Stimulated activated CD4-positive, alpha-beta T cell treated with anti-CD3 and anti-CD28 coated beads, Interleukin-15, amount 100 ng/mL, for 24 hours (primary cell): ENCODE results near the gene OSBPL8.
A peak's percentile ranks its signal among the peaks of the same experiment; 100 is the strongest.

Source experiments
- DNase-seq: peaks from one replicate; pipeline ENCODE4 v3.0.0-alpha.2; 2020

The OSBPL8 gene

DNA sequence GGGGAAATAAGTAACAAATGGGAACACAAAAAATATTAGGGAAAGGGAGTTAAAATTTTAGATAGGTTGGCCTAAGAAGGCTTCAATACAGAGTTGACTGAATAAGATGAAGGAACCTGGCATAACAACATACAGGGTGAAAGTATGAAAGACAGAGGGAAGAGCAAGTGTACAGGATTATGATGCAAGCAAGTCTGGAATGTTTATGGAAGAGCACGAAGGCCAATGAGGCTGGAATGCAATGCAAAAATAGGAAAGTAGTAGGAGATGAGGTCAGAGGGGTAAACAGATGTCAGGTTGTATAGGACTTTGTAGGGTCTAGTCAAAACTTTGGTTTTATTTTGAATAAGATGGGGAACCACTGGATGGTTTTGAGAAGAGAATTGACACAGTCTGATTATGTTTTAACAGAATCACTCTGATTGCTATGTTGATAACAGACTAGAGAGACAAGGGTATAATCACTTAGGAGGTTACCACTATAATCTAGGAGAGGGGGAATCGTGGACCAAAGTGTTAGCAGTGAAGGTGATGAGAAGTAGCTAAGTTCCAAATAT is 96.8 kb downstream of the OSBPL8 start:
- no peak for DNase-seq

DNA sequence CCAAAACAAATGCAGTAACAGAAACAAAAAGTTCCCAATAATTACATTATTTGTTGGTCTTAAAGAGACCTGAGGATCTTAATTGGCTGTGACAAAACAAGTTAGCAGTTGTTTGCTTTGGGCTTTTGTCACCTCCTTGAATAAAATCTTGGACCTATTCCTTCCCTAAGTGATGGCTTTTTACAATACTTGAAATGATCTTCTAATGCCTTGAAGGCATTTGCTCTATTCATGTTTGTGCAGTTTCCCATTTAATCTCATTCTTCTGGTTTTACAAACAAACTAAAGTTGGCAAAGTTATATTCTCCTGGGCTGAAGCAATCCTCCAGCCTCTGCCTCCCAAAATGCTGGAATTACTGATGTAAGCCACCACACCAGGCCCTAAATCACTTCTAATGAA is 98.8 kb downstream of the OSBPL8 start:
- no peak for DNase-seq

DNA sequence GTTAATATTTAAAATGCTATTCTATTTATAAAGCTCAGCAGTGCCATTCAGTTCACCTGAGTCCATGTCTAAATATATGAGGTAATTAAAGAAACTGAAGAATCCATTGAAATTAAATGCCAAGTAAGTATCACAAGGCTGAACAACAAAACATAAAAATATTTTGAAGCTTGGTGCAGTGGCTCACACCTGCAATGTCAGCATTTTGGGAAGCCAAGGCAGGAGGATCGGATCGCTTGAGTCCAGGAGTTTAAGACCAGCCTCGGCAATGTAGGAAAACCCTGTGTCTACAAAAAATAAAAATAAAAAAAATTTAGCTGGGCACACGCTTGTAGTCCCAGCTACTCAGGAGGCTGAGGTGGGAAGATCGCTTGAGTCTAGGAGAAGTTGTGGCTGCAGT is 101.8 kb downstream of the OSBPL8 start:
- DNase-seq, result no peak

GRCh38 chr12:76457010-76457409 is 102.6 kb downstream of the OSBPL8 start:
- DNase-seq, result no peak

- DNase-seq, result peak; percentile 27
Measured at GRCh38 chr12:76455582-76456345, 103.8 kb downstream of the OSBPL8 start.

DNA sequence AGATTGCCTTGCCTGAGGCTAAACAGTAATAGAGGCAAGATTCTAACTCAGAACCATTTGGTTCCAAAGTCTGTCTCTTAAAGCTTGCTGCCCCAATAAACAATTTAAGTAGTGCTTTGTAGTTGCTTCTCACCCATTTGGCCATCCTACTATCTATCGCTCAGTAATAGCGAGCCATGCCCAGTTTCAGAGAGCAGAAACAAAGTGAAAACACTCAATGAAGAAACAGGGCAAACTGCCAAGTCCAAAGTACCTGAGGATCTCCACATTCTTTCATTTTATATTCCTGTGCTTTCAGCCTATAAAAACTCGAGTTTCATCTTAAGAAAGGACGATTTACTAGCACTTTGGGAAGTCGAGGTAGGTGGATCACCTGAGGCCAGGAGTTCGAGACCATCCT is 108.0 kb downstream of the OSBPL8 start:
- no peak for DNase-seq

DNA sequence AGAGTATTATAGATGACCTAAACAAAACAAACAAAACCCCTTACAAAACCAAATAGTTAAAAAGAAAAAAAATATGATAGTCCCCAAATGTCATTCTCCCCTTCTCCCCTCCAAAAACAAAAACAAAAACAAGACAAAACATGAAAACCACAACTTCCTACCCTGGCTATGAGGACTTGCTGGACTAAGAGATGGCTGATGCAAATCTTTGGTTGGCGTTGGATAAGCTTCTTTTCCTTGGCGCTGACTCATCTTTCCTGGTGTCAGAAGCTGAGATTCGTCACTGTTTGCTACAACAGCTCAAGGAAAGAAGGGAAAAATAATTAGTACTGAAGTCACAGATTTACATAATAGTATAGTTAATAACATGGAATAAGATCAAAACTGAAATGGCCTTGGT is 108.9 kb downstream of the OSBPL8 start:
- no peak for DNase-seq

DNA sequence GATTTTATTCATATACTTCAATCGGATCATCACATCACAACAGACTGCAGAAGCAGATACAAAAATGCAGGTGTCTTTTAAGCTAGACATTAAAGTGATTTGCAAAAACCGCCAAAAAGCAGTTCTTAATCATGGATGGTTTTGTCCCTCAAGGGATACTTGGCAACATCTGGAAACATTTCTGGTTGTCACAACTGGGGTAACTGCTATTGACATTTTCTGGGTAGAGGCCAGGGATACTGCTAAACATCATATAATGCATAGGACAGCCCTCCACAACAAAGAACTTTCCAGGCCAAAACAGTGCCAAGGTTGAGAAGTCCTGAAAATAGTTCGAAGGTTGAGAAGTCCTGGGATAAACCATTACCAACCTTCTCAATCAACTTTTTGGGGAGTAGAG is 109.6 kb downstream of the OSBPL8 start:
- DNase-seq, result no peak

DNA sequence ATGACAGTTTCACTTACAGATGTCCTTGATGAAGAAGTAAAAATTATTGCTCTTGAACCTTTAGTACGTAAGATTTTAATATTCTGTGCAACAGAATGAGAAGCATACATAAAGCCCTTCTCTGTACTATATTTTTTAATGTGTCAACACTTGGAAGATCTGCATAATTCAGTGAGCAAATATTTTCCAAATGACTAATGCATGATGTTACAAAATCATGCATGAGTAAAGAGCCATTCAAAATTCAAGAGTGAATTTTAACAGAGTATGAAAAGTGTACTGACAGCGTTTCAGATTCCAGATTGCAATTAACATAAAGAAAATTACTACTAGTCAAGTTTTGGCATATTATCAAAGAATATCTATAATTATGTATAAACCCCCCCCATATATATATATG is 110.0 kb downstream of the OSBPL8 start:
- DNase-seq, result no peak

GRCh38 chr12:76449016-76449415 is 110.6 kb downstream of the OSBPL8 start:
- DNase-seq, result no peak

DNA sequence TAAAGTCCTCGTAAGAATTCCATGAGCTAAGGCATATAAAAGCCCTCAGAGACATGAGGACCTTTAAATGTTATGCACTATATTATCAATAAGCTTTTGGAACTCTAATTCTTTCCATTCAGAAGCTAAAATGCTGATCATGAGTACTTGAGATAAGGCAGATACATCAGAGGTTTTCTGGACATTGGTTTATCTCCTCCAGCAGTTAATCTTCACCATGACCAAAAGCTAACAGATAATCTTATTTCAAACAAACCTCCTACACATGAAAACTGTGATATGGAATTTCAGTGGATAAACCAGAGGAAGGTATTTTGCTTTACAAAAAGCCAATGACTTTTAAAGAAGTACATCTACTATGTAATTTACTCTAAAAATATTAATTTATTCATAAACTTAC is 113.5 kb downstream of the OSBPL8 start:
- DNase-seq, result no peak

GRCh38 chr12:76445462-76445861 is 114.1 kb downstream of the OSBPL8 start:
- DNase-seq, result no peak

DNA sequence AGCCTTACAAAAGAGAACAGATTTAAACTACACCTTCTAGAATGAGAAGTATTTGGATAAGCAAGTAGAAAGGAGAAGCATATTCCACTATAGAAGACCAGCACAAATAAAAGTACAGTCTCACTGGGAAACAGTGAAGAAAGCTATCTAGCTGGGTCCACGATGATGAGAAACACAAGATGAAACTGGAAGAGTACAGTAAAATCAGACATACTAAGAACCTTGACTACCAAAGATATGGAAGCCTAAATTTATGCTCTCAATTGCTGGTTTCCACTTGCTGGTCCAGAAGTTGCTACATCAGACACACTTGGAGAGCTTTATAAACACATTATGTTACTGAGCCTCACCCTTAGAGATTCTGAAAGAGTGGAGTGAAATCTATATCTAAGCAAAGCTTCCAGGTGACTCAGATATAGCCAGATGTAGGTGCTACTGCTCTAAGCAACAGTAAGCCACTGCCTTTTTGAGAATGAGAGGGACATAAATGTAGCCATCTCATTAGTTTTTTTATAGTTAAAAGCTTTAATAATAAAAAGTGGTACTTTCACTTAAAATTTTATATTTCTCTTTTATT is 115.1 kb downstream of the OSBPL8 start:
- DNase-seq, result no peak

DNA sequence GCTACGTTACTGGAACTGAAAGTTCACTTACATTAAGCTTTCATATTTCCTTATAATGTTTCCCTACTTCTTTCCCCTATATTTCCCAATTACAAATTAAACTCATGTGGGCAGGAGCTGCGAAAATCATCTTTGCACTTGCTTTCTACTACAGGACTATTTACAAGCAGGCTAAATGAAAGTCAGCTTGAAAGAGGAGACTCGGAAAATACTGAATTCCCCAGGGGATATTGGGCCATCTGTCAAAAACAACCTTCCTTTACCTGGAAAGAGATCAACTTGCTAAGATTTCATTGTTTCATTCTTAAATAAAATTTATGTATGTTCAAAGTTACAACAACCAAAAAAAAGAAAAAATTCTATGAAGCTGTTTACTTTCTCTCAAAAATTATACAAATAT is 118.6 kb downstream of the OSBPL8 start:
- no peak for DNase-seq

GRCh38 chr12:76432733-76433132 is 126.8 kb downstream of the OSBPL8 start:
- DNase-seq, result no peak

DNA sequence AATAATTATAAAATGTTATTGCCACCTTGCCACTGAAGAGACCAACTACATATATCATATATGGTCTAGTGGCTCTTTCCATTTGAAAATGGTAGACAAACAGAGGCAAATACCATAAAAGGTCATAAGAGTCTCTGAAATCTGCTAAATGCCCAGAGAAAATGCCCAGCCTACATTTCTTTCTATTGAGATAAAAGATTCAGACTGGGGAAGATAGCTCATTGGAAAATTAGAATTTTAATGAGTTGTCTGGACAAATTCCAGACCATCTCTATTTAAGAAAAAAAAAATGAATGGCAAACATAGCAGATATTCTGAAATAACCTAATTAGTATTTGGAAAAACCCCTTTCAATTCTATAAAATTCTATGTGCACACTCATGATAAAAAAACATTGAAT is 131.5 kb downstream of the OSBPL8 start:
- no peak for DNase-seq

DNA sequence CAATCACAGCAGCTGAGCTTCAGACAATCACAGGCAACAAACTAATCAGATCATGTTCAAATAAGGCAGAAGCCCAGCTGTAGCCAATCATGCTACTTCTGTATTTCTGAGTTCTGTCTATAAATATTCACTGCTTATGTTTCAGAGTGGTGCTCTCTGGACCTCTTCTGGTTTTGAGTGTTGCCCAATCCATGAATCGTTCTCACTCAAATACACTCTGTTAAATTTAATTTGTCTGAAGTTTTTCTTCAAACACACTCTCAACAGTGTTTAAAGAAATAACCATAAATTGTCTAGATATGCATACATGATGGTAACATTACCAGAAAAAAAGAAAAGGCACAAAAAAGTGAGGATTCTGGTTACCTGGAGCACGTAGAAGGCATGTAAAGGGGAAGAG is 133.4 kb downstream of the OSBPL8 start:
- no peak for DNase-seq

- no peak for DNase-seq
Measured at GRCh38 chr12:76424941-76425340, 134.6 kb downstream of the OSBPL8 start.

DNA sequence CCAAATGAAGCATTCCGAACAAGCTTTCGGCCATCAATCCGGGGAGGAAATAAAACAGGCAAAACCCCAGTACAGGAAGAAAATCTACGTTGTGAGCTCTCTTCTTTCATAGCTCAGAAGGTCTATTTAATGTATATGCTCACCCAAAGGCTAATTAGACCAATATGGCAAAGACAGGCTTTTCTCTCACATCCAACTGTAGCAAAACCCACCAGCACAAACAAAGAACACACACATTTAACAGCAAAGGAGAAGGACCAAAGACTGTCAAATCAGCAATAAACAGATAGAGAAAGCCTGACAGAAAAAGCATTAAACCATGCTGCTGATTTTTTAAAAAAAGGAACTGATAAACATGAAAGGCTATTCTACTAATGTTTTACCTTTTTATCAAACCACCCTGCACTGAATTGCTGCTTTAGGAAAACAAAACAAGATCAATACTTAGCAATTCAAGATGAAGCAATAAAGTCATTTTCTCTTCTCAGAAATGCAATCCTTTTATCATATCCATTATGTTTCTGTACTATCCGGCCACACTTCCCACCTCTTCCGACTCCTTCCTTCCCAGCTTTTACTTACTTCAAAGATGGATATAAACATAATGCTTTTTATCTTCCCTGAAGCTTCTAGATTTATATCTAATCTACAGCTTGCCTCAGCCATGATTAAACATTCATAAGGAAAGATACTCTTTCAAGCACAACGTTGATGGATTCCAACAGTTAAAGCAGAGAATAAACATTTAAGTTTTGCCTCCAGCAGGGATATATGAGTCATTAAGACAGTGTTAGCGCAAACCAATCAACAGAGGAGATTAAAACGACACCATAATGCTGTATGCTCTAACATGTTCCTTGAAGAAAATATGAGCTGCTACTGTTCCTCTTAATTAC is 136.8 kb downstream of the OSBPL8 start:
- DNase-seq, result no peak

DNA sequence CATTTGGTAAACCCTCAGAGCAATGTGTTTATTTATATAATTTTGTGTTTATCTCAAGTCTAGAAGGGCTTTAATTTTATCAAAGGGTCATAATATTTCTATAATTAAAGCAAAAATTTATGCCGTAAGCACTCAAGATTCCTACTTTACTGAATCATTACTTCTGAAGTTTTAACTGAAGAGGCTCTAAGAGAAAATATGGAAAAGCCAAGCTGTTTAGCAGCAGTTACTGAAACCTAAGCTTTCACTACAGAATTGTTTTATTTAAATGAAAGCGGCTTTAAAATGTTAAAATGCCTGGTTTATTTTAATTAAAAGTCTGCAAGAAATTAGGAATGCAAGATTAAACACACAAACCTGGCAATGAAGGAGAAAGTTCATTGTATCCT is 137.4 kb downstream of the OSBPL8 start:
- DNase-seq, result no peak

GRCh38 chr12:76421046-76421445 is 138.5 kb downstream of the OSBPL8 start:
- no peak for DNase-seq

DNA sequence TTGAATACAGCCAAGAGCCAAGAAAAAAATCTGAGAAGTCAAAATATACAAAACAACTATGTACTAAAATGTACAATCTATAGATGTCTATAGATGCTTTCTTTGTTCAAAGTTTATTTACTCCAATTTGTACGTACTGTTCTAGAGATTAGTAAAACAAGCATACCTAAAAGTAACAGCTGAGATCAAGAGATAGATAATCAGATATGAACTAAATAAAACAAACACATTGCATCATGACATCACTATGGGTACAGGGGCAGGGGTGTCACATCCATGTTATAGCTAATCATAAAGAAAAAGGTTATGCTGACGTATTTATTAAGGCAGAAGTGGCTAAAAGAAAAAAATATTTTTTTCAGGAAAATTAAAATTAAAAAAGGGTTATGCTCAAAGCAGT is 139.3 kb downstream of the OSBPL8 start:
- no peak for DNase-seq

- no peak for DNase-seq
Measured at GRCh38 chr12:76417116-76417515, 142.5 kb downstream of the OSBPL8 start.

DNA sequence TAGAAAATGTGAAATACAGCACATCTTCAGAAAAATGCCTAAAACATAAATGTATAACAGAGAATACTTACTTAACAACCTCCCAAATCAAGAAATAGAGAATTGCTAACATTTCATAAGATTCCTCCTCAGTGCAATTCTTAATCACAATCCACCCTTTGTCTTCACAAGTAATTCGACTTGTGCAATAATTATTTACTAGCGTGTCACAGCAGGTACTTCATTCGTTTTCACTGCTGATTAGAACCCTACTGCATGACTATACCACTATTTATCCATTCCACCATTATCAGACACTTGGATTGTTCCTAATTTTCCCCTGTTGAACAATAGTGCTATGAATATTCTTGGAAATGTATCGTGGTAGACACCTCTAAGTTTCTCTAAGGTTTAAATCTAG is 146.4 kb downstream of the OSBPL8 start:
- no peak for DNase-seq
